ENCODE data around the gene PCDHAC2. TPM values are rescaled to one million over a fixed set of nuclear protein-coding genes. Genes with fewer than 3 reads are reported as not detected.

The PCDHAC2 gene
- polyA plus RNA-seq (2013, experiment 1 of 2): 2.6 TPM
- polyA plus RNA-seq (2013, experiment 2 of 2): 2.8 TPM

GRCh38 chr5:140966293-140967225 lies at the start of gene PCDHAC2:
PCDHAC2 (plus strand) TSS chr5:140966476; CDS start chr5:140966767, 291 bp downstream.
- H3K9me3 ChIP-seq (ENCODE audit: control insufficient read depth, low read length): no peaks in the 10 kb centered on the region
- H3K36me3 ChIP-seq (ENCODE audit: control insufficient read depth, insufficient read depth, low read length): no peaks in the 10 kb centered on the region
- peak within 1 kb of the TSS; percentile 54 for H3K4me3 ChIP-seq (ENCODE audit: extremely low read depth, insufficient read depth, low read length, poor library complexity, severe bottlenecking)
- no peak within 1 kb of the TSS for H3K27ac ChIP-seq (ENCODE audit: low read depth, low read length, severe bottlenecking)
- WGBS, 2 experiments (ENCODE audit: insufficient coverage in 2 of 2): 1 to 2% methylated on average over 53 to 59 of the region's 80 CpGs
- H3K4me1 ChIP-seq (ENCODE audit: control insufficient read depth, insufficient read depth, low read length, poor library complexity, severe bottlenecking): no peaks in the 10 kb centered on the region

- no peak overlapping the region for H3K4me3 ChIP-seq (ENCODE audit: extremely low read depth, insufficient read depth, low read length, poor library complexity, severe bottlenecking)
Observed at GRCh38 chr5:140923601-140924000, 42.7 kb upstream of the PCDHAC2 start.

GRCh38 chr5:140925806-140926442 lies 40.4 kb upstream of the PCDHAC2 start, which contains the start of gene PCDHAC1:
PCDHAC1 (plus strand) TSS chr5:140926299; CDS start chr5:140926893, 594 bp downstream.
- H3K27ac ChIP-seq (ENCODE audit: low read depth, low read length, severe bottlenecking): peak within 1 kb of the TSS; percentile 24
- H3K4me3 ChIP-seq (ENCODE audit: extremely low read depth, insufficient read depth, low read length, poor library complexity, severe bottlenecking): peak within 1 kb of the TSS; percentile 50
- WGBS, 2 experiments (ENCODE audit: insufficient coverage in 2 of 2): 0% methylated on average over 26 to 29 of the region's 41 CpGs
- H3K4me1 ChIP-seq (ENCODE audit: control insufficient read depth, insufficient read depth, low read length, poor library complexity, severe bottlenecking): no peaks in the 10 kb centered on the region
- H3K36me3 ChIP-seq (ENCODE audit: control insufficient read depth, insufficient read depth, low read length): no peaks in the 10 kb centered on the region
- H3K9me3 ChIP-seq (ENCODE audit: control insufficient read depth, low read length): no peaks in the 10 kb centered on the region

More at GRCh38 chr5:140923601-140924000, 42.7 kb upstream of the PCDHAC2 start:
- Histone ChIP-seq H3K4me1 (ENCODE audit: control insufficient read depth, insufficient read depth, low read length, poor library complexity, severe bottlenecking) (no peaks in the 10 kb centered on the region), H3K9me3 (ENCODE audit: control insufficient read depth, low read length) (no peaks in the 10 kb centered on the region), H3K36me3 (ENCODE audit: control insufficient read depth, insufficient read depth, low read length) (no peaks in the 10 kb centered on the region), H3K27ac (ENCODE audit: low read depth, low read length, severe bottlenecking) (no peak overlapping the region)
- 73 to 78% methylated on average over 2 to 3 of the region's 4 CpGs for WGBS, 2 experiments (ENCODE audit: insufficient coverage in 2 of 2)

GRCh38 chr5:140926443-140927227 lies 39.6 kb upstream of the PCDHAC2 start:
- 4 to 11% methylated on average over 64 to 73 of the region's 74 CpGs for WGBS, 2 experiments (ENCODE audit: insufficient coverage in 2 of 2)
- Histone ChIP-seq H3K4me1 (ENCODE audit: control insufficient read depth, insufficient read depth, low read length, poor library complexity, severe bottlenecking) (no peaks in the 10 kb centered on the region), H3K9me3 (ENCODE audit: control insufficient read depth, low read length) (no peaks in the 10 kb centered on the region), H3K4me3 (ENCODE audit: extremely low read depth, insufficient read depth, low read length, poor library complexity, severe bottlenecking) (peak overlapping the region; percentile 50), H3K36me3 (ENCODE audit: control insufficient read depth, insufficient read depth, low read length) (no peaks in the 10 kb centered on the region), H3K27ac (ENCODE audit: low read depth, low read length, severe bottlenecking) (peak overlapping the region; percentile 24)

GRCh38 chr5:140927228-140927573 lies 39.1 kb upstream of the PCDHAC2 start:
- Histone ChIP-seq H3K36me3 (ENCODE audit: control insufficient read depth, insufficient read depth, low read length) (no peaks in the 10 kb centered on the region), H3K27ac (ENCODE audit: low read depth, low read length, severe bottlenecking) (no peak overlapping the region), H3K4me1 (ENCODE audit: control insufficient read depth, insufficient read depth, low read length, poor library complexity, severe bottlenecking) (no peaks in the 10 kb centered on the region), H3K4me3 (ENCODE audit: extremely low read depth, insufficient read depth, low read length, poor library complexity, severe bottlenecking) (peak overlapping the region; percentile 50), H3K9me3 (ENCODE audit: control insufficient read depth, low read length) (no peaks in the 10 kb centered on the region)
- WGBS, 2 experiments (ENCODE audit: insufficient coverage in 2 of 2): 49 to 62% methylated on average over 26 of the region's 26 CpGs

- 88 to 100% methylated on average over 1 to 3 of the region's 4 CpGs for WGBS, 2 experiments (ENCODE audit: insufficient coverage in 2 of 2)
- Histone ChIP-seq H3K27ac (ENCODE audit: low read depth, low read length, severe bottlenecking) (no peak overlapping the region), H3K36me3 (ENCODE audit: control insufficient read depth, insufficient read depth, low read length) (no peaks in the 10 kb centered on the region), H3K4me1 (ENCODE audit: control insufficient read depth, insufficient read depth, low read length, poor library complexity, severe bottlenecking) (no peaks in the 10 kb centered on the region), H3K4me3 (ENCODE audit: extremely low read depth, insufficient read depth, low read length, poor library complexity, severe bottlenecking) (no peak overlapping the region), H3K9me3 (ENCODE audit: control insufficient read depth, low read length) (no peaks in the 10 kb centered on the region)
Observed at GRCh38 chr5:140934964-140935606, 31.2 kb upstream of the PCDHAC2 start.

GRCh38 chr5:140946578-140946977 lies 19.7 kb upstream of the PCDHAC2 start:
- Histone ChIP-seq H3K27ac (ENCODE audit: low read depth, low read length, severe bottlenecking) (no peak overlapping the region), H3K36me3 (ENCODE audit: control insufficient read depth, insufficient read depth, low read length) (no peaks in the 10 kb centered on the region), H3K4me1 (ENCODE audit: control insufficient read depth, insufficient read depth, low read length, poor library complexity, severe bottlenecking) (no peaks in the 10 kb centered on the region), H3K9me3 (ENCODE audit: control insufficient read depth, low read length) (no peaks in the 10 kb centered on the region), H3K4me3 (ENCODE audit: extremely low read depth, insufficient read depth, low read length, poor library complexity, severe bottlenecking) (no peak overlapping the region)
- WGBS, 2 experiments (ENCODE audit: insufficient coverage in 2 of 2): 83% methylated on average over 1 of the region's 2 CpGs; no CpG with 5 or more reads in 1 of the 2 experiments

GRCh38 chr5:140951636-140952035 lies 14.6 kb upstream of the PCDHAC2 start:
- H3K36me3 ChIP-seq (ENCODE audit: control insufficient read depth, insufficient read depth, low read length): no peaks in the 10 kb centered on the region
- no peak overlapping the region for H3K4me3 ChIP-seq (ENCODE audit: extremely low read depth, insufficient read depth, low read length, poor library complexity, severe bottlenecking)
- H3K27ac ChIP-seq (ENCODE audit: low read depth, low read length, severe bottlenecking): no peak overlapping the region
- H3K4me1 ChIP-seq (ENCODE audit: control insufficient read depth, insufficient read depth, low read length, poor library complexity, severe bottlenecking): no peaks in the 10 kb centered on the region
- 83 to 84% methylated on average over 5 to 6 of the region's 6 CpGs for WGBS, 2 experiments (ENCODE audit: insufficient coverage in 2 of 2)
- H3K9me3 ChIP-seq (ENCODE audit: control insufficient read depth, low read length): no peaks in the 10 kb centered on the region

GRCh38 chr5:140953234-140953633 lies 13.0 kb upstream of the PCDHAC2 start:
- Histone ChIP-seq H3K36me3 (ENCODE audit: control insufficient read depth, insufficient read depth, low read length) (no peaks in the 10 kb centered on the region), H3K4me1 (ENCODE audit: control insufficient read depth, insufficient read depth, low read length, poor library complexity, severe bottlenecking) (no peaks in the 10 kb centered on the region), H3K27ac (ENCODE audit: low read depth, low read length, severe bottlenecking) (no peak overlapping the region), H3K9me3 (ENCODE audit: control insufficient read depth, low read length) (no peaks in the 10 kb centered on the region), H3K4me3 (ENCODE audit: extremely low read depth, insufficient read depth, low read length, poor library complexity, severe bottlenecking) (no peak overlapping the region)
- WGBS, 2 experiments (ENCODE audit: insufficient coverage in 2 of 2): 29% methylated on average over 1 of the region's 2 CpGs

- no peaks in the 10 kb centered on the region for H3K4me1 ChIP-seq (ENCODE audit: control insufficient read depth, insufficient read depth, low read length, poor library complexity, severe bottlenecking)
- no peaks in the 10 kb centered on the region for H3K36me3 ChIP-seq (ENCODE audit: control insufficient read depth, insufficient read depth, low read length)
- no peak overlapping the region for H3K4me3 ChIP-seq (ENCODE audit: extremely low read depth, insufficient read depth, low read length, poor library complexity, severe bottlenecking)
- no CpG with 5 or more reads among the region's 1 CpG for WGBS, 2 experiments (ENCODE audit: insufficient coverage in 2 of 2)
- no peak overlapping the region for H3K27ac ChIP-seq (ENCODE audit: low read depth, low read length, severe bottlenecking)
- no peaks in the 10 kb centered on the region for H3K9me3 ChIP-seq (ENCODE audit: control insufficient read depth, low read length)
Observed at GRCh38 chr5:140962190-140962589, 4.1 kb upstream of the PCDHAC2 start.

Data from mesodermal cell (in vitro differentiated cells).